Stomach (tissue), 4 donors: Measurements from ENCODE around the gene HNRNPA2B1.
"Not testable (repeated sequence)": the region's sequence is repeated elsewhere in the genome, so short reads cannot be mapped to it uniquely, and the experiment has no call there.

Source experiments
- CTCF ChIP-seq, 7 experiments: fragments of 450-650 bp in 4 of 7; fragments of 200-600 bp in 3 of 7; sonication (generic) in 3 of 7; IDR thresholded peaks; one replicate each; pipeline ENCODE4 v1.5.1; 2016 to 2019; ENCODE audit warnings: antibody characterized with exemption in 7 of 7, control low read depth in 2 of 7, mild to moderate bottlenecking in 1 of 7
- EP300 ChIP-seq: sonication (generic); formaldehyde crosslinking; IDR thresholded peaks from one replicate; pipeline ENCODE4 v1.6.1; 2017; ENCODE audit warnings: antibody characterized with exemption

GRCh38 chr7:26147646-26148306 is 52.8 kb downstream of the HNRNPA2B1 start:
- not testable (repeated sequence) for TF ChIP-seq CTCF (IDR thresholded peaks at IDR 0.05); EP300
